Raji (cell line): ENCODE data around the gene LUZP2.

ENCODE experiments used
- POLR2A ChIP-seq: IDR thresholded peaks from 2 replicates; pipeline ENCODE4 v1.6.1; 2011; ENCODE audit warnings: low read depth, low read length, control low read depth; ENCODE audit not compliant: insufficient read depth

LUZP2 gene

GRCh38 chr11:24645563-24645962 is 148.7 kb downstream of the LUZP2 start:
- no peak for TF ChIP-seq POLR2A

DNA sequence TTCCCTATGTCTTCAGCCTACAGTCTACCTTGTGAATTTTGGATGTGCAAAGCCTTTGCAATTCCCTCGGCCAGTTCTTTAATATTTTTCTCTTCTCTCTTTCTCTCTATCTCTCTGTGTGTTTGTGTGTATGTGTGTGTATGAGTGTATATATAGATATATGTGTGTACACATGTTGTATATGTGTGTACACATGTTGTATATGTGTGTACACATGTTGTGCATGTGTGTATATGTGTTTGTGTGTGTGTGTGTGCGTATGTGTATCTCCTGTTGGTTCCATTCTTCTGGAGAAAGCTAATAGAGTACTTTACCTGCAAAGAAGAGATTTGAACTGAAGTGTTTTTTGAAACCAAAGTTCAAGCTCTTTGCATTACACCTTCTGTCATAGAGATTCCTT is 155.0 kb downstream of the LUZP2 start:
- no peak for TF ChIP-seq POLR2A

DNA sequence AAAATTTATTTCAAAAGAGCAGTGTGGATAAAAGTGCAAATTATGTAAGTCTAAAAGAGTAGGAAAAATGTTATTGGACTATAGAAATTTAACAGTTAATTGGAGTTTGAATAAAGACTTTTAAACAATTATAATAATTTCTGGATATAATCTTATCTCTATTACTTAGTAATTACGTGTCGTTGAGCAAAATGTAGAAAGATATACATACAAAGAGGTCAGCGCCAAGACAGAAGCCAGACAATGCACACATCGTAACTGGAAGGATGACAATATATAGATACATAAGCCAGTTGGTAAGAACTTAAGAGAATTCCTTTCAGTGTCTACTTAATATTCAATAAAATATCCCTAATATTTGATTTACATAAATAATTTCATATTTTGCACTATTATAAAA is 157.0 kb downstream of the LUZP2 start:
- no peak for TF ChIP-seq POLR2A

- TF ChIP-seq POLR2A = no peak
Observed at GRCh38 chr11:24661331-24661730, 164.5 kb downstream of the LUZP2 start.

DNA sequence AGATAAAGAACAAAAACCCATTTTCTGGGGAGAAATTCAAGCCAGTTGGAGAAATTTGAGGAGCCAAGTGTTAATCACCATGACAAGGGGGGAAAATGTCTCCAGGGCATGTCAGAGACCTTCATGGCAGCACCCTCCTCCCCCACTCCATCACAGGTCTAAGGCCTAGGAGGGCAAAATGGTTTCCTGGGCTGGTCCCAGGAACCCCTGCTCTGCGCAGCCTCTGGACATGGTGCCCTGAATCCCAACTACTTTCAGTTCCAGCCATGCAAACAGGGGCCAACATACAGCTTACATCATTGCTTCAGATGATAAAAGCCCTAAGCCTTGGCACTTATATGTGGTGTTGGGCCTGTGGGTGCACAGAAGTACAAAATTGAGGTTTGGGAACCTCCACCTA is 167.5 kb downstream of the LUZP2 start:
- TF ChIP-seq POLR2A = no peak

GRCh38 chr11:24667353-24667968 is 170.6 kb downstream of the LUZP2 start:
- TF ChIP-seq POLR2A = no peak

GRCh38 chr11:24678703-24679348 is 182.0 kb downstream of the LUZP2 start:
- no peak for TF ChIP-seq POLR2A

- TF ChIP-seq POLR2A = no peak
Observed at GRCh38 chr11:24679821-24680351, 183.0 kb downstream of the LUZP2 start.

- no peak for TF ChIP-seq POLR2A
Observed at GRCh38 chr11:24683583-24683982, 186.7 kb downstream of the LUZP2 start.

GRCh38 chr11:24685821-24686220 is 189.0 kb downstream of the LUZP2 start:
- TF ChIP-seq POLR2A = no peak

GRCh38 chr11:24687531-24688147 is 190.8 kb downstream of the LUZP2 start:
- no peak for TF ChIP-seq POLR2A

DNA sequence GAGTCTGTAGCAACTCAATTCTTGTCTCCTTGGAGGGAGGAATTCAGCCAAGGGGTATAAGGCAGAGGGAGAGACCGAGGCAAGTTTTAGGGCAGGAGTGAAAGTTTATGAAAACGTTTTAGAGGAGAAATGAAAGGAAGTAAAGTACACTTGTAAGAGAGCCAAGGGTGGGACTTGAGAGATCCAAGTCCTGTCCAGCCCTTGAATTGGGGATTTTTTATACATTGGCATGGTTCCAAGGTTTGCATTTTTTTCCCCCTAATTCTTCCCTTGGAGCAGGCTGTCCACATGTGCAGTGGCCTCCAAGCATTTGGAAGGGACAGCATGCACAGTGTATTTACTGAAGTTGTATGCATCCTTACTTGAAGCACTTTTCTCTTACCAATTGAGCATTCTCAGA is 192.1 kb downstream of the LUZP2 start:
- TF ChIP-seq POLR2A = no peak

DNA sequence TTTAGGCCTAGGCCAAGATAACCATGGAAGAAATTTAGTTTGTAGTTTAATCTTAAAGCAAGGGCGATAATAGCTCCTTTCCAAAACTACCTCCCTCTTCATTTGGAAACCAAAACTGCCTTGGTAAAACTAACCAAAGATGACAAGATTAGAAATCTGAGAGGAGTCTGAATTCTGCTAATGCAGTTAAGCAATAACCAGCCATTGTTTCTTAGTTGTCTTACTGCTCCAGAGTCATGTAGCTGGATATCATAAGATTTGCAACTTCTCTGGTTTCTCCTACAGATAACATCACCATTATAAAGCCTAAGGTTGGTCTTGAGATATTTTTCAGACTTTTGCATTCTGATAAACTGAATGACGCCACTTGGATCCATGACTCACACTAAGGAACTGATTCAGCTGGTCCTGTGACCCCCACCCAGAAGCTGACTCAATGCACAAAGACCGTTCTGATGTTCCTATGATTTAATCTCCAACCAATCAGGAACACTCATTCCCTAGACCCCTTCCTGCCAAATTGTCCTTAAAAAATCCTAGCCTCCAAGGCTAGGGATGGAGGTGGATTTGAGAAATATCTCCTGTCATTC is 200.8 kb downstream of the LUZP2 start:
- no peak for TF ChIP-seq POLR2A

DNA sequence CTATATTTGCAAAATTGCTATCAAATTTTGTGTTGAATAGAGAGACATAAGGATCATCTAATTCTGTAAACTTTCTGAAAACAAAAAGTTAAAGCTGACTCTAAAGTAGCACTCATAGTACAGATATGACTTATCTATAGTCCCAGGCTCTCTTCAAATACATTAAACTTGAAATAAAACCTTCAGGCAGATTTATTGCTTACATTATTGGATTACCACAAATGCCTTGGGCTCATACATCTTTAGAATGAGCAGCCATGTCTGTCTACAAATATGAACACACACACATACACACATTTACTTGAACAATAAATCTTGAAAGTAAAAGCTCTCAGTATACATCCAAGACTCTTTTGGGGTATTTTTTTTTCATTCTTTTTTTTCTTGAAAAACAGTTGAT is 207.9 kb downstream of the LUZP2 start:
- no peak for TF ChIP-seq POLR2A

- no peak for TF ChIP-seq POLR2A
Observed at GRCh38 chr11:24705474-24705873, 208.6 kb downstream of the LUZP2 start.

DNA sequence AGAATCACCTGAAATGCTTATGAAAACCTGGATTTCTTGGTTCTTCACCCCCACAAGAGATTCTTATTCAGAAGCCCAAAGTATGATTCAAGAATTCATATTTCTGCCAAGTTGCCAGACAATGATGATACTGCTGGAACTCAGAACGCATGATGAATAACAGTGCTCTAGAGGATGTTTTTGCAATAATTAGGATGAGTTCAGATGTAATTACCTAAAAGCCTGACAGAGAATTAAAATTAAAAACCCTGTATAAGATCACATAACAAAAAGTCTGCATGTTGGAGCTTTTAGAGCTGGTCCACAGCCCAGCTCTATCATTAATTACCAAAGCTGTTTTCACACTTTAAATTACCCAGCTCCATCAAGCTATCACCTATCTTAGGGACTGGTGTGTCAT is 211.8 kb downstream of the LUZP2 start:
- TF ChIP-seq POLR2A = no peak
